Astrocyte (in vitro differentiated cells and primary cell): Measurements from ENCODE around the gene MEST. TPM values are rescaled to one million over a fixed set of nuclear protein-coding genes. Genes with fewer than 3 reads are reported as not detected.
A peak's percentile ranks its signal among the peaks of the same experiment; 100 is the strongest.

Source experiments
- DNase-seq: peaks from one replicate; pipeline ENCODE4 v3.0.0-alpha.2; 2010; ENCODE audit warnings: low read depth
- FAIRE-seq: peaks from 2 replicates; lab custom pipeline; 2011; peaks lifted over from hg19 to GRCh38; lab: Jason Lieb, UNC
- H2AFZ ChIP-seq: 2 replicates; pipeline ENCODE4 v1.6.0; 2012; ENCODE audit warnings: low read depth, low read length, inconsistent platforms
- H3K27ac ChIP-seq: 2 replicates; pipeline ENCODE4 v1.5.1; 2011; ENCODE audit warnings: low read depth, low read length, inconsistent platforms
- H3K27me3 ChIP-seq: 2 replicates; pipeline ENCODE4 v1.6.0; 2011; ENCODE audit warnings: low read length, inconsistent platforms; ENCODE audit not compliant: insufficient read depth
- H3K36me3 ChIP-seq: 2 replicates; pipeline ENCODE4 v1.5.1; 2011; ENCODE audit warnings: low read length, inconsistent platforms; ENCODE audit not compliant: insufficient read depth
- H3K4me1 ChIP-seq: 2 replicates; pipeline ENCODE4 v1.5.1; 2011; ENCODE audit warnings: low read length, inconsistent platforms; ENCODE audit not compliant: insufficient read depth
- H3K4me2 ChIP-seq: 2 replicates; pipeline ENCODE4 v1.6.0; 2012; ENCODE audit warnings: low read length, inconsistent platforms
- H3K4me3 ChIP-seq: 2 replicates; pipeline ENCODE4 v1.5.1; 2011; ENCODE audit warnings: low read depth, mild to moderate bottlenecking, low read length, inconsistent platforms; ENCODE audit not compliant: insufficient read depth
- H3K79me2 ChIP-seq: 2 replicates; pipeline ENCODE4 v1.6.0; 2012; ENCODE audit warnings: mild to moderate bottlenecking, low read length, inconsistent platforms; ENCODE audit not compliant: insufficient read depth
- H3K9ac ChIP-seq: 2 replicates; pipeline ENCODE4 v1.6.0; 2012; ENCODE audit warnings: mild to moderate bottlenecking, low read length, inconsistent platforms
- H3K9me3 ChIP-seq: 2 replicates; pipeline ENCODE4 v1.5.1; 2012; ENCODE audit warnings: low read depth, mild to moderate bottlenecking, low read length, inconsistent platforms; ENCODE audit not compliant: insufficient read depth
- H4K20me1 ChIP-seq: 2 replicates; pipeline ENCODE4 v1.6.0; 2012; ENCODE audit warnings: low read length, inconsistent platforms; ENCODE audit not compliant: insufficient read depth
- H3K27ac Mint-ChIP-seq: one replicate; pipeline ENCODE4 v1.8.0; 2021; ENCODE audit warnings: mild to moderate bottlenecking, mixed read lengths; ENCODE audit not compliant: unreplicated experiment
- H3K27me3 Mint-ChIP-seq: one replicate; pipeline ENCODE4 v1.8.0; 2021; ENCODE audit warnings: low read depth, mixed read lengths; ENCODE audit not compliant: unreplicated experiment
- H3K36me3 Mint-ChIP-seq: one replicate; pipeline ENCODE4 v1.8.0; 2021; ENCODE audit warnings: low read depth, mixed read lengths; ENCODE audit not compliant: unreplicated experiment
- H3K4me1 Mint-ChIP-seq: one replicate; pipeline ENCODE4 v1.8.0; 2021; ENCODE audit warnings: low read depth, mixed read lengths; ENCODE audit not compliant: unreplicated experiment
- H3K4me3 Mint-ChIP-seq: one replicate; pipeline ENCODE4 v1.8.0; 2021; ENCODE audit warnings: mild to moderate bottlenecking, moderate library complexity, mixed read lengths; ENCODE audit not compliant: unreplicated experiment
- H3K9me3 Mint-ChIP-seq: one replicate; pipeline ENCODE4 v1.8.0; 2021; ENCODE audit warnings: mild to moderate bottlenecking, mixed read lengths; ENCODE audit not compliant: unreplicated experiment
- EZH2 ChIP-seq: IDR thresholded peaks from 2 replicates; pipeline ENCODE4 v1.6.1; 2012; ENCODE audit warnings: mild to moderate bottlenecking, low read length, inconsistent platforms; ENCODE audit not compliant: insufficient read depth
- total RNA-seq: library from RNA; stranded (reverse); gene quantifications from 2 replicates; pipeline ENCODE4 v1.2.1, GENCODE V29; 2021
- TF ChIP-seq, protein P1 (sequence below): IDR thresholded peaks from 2 replicates; pipeline ENCODE4 v1.5.1; 2011; ENCODE audit warnings: low read depth, mild to moderate bottlenecking, inconsistent platforms, low read length, moderate library complexity; ENCODE audit not compliant: insufficient read depth

Gene MEST
- total RNA-seq, 1 donor from 2014 or later: 214 TPM

DNA sequence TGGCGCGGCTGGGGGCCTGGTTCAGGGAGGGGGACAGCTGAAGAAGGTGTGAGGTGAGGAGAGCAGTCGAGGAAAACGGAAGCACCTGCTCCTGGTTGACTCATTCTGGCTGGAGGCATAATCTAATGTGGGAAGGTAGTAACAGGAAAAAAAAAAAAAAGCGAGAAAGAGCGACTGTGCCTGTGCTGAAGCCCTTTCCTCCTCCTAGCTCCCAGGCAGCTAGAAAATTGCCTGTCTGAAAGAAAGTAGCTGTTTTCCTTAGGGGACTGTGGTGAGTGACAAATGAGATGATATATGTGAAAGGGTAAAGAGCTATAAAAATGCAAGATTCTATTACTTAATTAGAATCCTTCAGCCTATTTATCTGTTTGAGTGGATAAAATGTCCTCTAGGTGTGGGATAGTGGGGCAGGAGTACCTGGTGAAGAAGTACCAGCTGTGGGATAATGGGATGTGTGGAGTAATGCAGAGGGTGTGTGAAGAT lies 4.9 kb upstream of the MEST start:
- peak overlapping the region; percentile 83 for H3K4me3 Mint-ChIP-seq
- H3K79me2 ChIP-seq: peaks cover 3% of the 10 kb centered on the region
- peaks cover 38% of the 10 kb centered on the region for H3K4me1 Mint-ChIP-seq
- H3K27ac ChIP-seq: no peak overlapping the region
- H3K36me3 Mint-ChIP-seq: no peaks in the 10 kb centered on the region
- DNase-seq: no peak
- H3K9me3 ChIP-seq: peaks cover 2% of the 10 kb centered on the region
- no peak for TF ChIP-seq EZH2
- TF ChIP-seq, protein P1, sequence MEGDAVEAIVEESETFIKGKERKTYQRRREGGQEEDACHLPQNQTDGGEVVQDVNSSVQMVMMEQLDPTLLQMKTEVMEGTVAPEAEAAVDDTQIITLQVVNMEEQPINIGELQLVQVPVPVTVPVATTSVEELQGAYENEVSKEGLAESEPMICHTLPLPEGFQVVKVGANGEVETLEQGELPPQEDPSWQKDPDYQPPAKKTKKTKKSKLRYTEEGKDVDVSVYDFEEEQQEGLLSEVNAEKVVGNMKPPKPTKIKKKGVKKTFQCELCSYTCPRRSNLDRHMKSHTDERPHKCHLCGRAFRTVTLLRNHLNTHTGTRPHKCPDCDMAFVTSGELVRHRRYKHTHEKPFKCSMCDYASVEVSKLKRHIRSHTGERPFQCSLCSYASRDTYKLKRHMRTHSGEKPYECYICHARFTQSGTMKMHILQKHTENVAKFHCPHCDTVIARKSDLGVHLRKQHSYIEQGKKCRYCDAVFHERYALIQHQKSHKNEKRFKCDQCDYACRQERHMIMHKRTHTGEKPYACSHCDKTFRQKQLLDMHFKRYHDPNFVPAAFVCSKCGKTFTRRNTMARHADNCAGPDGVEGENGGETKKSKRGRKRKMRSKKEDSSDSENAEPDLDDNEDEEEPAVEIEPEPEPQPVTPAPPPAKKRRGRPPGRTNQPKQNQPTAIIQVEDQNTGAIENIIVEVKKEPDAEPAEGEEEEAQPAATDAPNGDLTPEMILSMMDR: no peak
- H4K20me1 ChIP-seq: no peaks in the 10 kb centered on the region
- no peaks in the 10 kb centered on the region for H3K27me3 ChIP-seq
- H3K4me1 ChIP-seq: peaks cover 38% of the 10 kb centered on the region
- H3K4me3 ChIP-seq: no peak overlapping the region
- H3K4me2 ChIP-seq: peak overlapping the region; percentile 75
- H3K9ac ChIP-seq: no peak overlapping the region
- H2AFZ ChIP-seq: peak overlapping the region; percentile 71
- FAIRE-seq: no peak
- H3K9me3 Mint-ChIP-seq: no peaks in the 10 kb centered on the region
- H3K27me3 Mint-ChIP-seq: no peaks in the 10 kb centered on the region
- peak overlapping the region; percentile 63 for H3K27ac Mint-ChIP-seq
- no peaks in the 10 kb centered on the region for H3K36me3 ChIP-seq

DNA sequence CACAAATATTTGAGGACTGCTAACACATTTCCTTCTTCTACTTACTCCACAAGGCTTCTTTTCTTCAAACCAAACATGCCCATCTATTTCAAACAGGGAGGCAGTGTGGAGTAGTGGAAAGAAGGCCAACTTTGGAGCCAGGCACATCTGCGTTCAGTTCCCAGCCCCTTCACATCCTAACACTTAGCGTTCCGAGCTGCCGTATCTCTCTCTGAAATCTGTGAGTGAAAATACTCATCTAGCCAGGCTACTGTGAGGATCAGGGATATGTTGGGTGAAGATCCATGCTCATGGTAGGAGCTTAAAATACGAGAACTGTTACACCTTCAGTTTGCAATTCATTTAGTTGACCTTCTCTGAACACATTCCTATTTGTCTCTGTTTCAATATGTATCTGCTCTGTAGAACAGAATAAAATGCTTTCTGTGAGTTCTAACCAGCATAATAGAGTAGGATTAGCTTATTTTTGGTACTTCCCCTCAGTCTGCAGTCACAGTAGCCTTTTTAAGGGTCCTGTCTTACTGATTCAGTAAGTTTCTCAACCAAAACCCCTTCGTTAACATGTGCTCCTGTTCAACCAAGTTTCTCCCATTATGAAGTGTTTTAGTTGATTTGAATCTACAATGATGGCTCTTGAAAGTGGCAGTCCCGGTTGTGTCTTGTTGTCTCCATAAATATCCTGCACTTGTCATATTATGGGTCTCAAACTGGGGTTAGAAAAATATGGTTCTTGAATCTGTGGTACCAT lies 3.3 kb upstream of the MEST start:
- FAIRE-seq: no peak
- H3K79me2 ChIP-seq: peaks cover 19% of the 10 kb centered on the region
- Mint-ChIP-seq H3K4me1 (peaks cover 35% of the 10 kb centered on the region), H3K4me3 (no peak overlapping the region), H3K9me3 (no peaks in the 10 kb centered on the region), H3K36me3 (no peaks in the 10 kb centered on the region), H3K27me3 (no peaks in the 10 kb centered on the region), H3K27ac (peak overlapping the region; percentile 73)
- no peaks in the 10 kb centered on the region for H3K27me3 ChIP-seq
- H3K36me3 ChIP-seq: no peaks in the 10 kb centered on the region
- TF ChIP-seq, protein P1: no peak
- no peak for TF ChIP-seq EZH2
- peak overlapping the region; percentile 7 for H3K9ac ChIP-seq
- H3K4me3 ChIP-seq: no peak overlapping the region
- H2AFZ ChIP-seq: no peak overlapping the region
- DNase-seq: no peak
- peaks cover 38% of the 10 kb centered on the region for H3K4me1 ChIP-seq
- H3K4me2 ChIP-seq: peak overlapping the region; percentile 65
- H4K20me1 ChIP-seq: peaks cover 13% of the 10 kb centered on the region
- peaks cover 2% of the 10 kb centered on the region for H3K9me3 ChIP-seq
- H3K27ac ChIP-seq: peak overlapping the region; percentile 64
